ENCODE measurements around the gene AGER.

DNA sequence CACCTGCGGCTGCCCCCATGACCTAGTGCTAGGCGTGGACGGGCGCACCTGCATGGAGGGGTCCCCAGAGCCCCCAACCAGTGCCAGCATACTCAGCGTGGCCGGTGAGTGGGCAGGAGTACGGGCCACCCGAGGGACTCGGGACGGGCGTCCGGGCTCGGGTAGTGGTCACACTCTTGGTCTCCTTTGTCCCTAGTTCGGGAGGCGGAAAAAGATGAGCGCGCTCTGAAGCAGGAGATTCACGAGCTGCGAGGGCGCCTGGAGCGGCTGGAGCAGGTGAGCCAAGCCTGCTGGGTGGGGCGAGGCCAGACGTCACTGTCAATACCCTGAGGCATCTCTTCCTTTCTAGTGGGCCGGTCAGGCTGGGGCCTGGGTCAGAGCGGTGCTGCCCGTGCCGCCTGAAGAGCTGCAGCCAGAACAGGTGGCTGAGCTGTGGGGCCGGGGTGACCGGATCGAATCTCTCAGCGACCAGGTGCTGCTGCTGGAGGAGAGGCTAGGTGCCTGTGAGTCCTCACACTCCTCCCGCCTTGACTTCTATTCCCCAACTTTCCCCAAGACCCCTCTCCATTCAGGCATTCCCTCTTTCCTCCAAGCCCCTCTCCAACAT is 16.8 kb downstream of the AGER start:
- TF ChIP-seq POLR2A (IDR thresholded peaks at IDR 0.05; ENCODE audit: low read length) (no peak), GATA1 (IDR thresholded peaks at IDR 0.05; ENCODE audit: low read depth, low read length) (no peak)

All from erythroblast (primary cell).